Caco-2 (cell line): ENCODE measurements around the gene MTLN. TPM values are rescaled to one million over a fixed set of nuclear protein-coding genes. Genes with fewer than 3 reads are reported as not detected.
"Not testable (repeated sequence)": the region's sequence is repeated elsewhere in the genome, so short reads cannot be mapped to it uniquely, and the experiment has no call there.

Experiments used
- BruUV-seq: library from RNA; stranded (reverse); fragments of 400-500 nt; replicated peaks from 2 replicates; lab custom pipeline; 2021; lab: Mats Ljungman, UMichigan
- CTCF ChIA-PET: fragments of 300-600 bp; sonication (Branson Sonifier 250); formaldehyde crosslinking; loops from one replicate; lab custom pipeline; 2022; ENCODE audit warnings: antibody characterized with exemption; lab: Charles Lee
- POLR2A ChIA-PET: fragments of 300-600 bp; sonication (Branson Sonifier 250); formaldehyde crosslinking; loops from one replicate; lab custom pipeline; 2022; ENCODE audit warnings: antibody characterized with exemption; lab: Charles Lee
- DNase-seq, 2 experiments: peaks; one replicate each; pipeline versions ENCODE4 v3.0.0 to v3.0.0-alpha.2; 2020 to 2022
- H3K27me3 ChIP-seq: replicated peaks from 2 replicates; pipeline ENCODE4 v1.6.0; 2011; ENCODE audit warnings: low read length; ENCODE audit not compliant: control insufficient read depth, insufficient read depth
- H3K36me3 ChIP-seq: 2 replicates; pipeline ENCODE4 v1.5.1; 2011; ENCODE audit warnings: low read length; ENCODE audit not compliant: control insufficient read depth, insufficient read depth
- H3K4me1 ChIP-seq: fragments of 250-450 bp; sonication (Bioruptor Pico); 2 replicates; pipeline ENCODE4 v1.5.1; 2020; ENCODE audit warnings: mild to moderate bottlenecking
- H3K4me3 ChIP-seq: 2 replicates; pipeline ENCODE4 v1.5.1; 2011; ENCODE audit warnings: low read depth, mild to moderate bottlenecking, control low read depth, low read length
- H3K9me3 ChIP-seq: fragments of 250-450 bp; sonication (Bioruptor Pico); 2 replicates; pipeline ENCODE4 v1.5.1; 2020; ENCODE audit warnings: mild to moderate bottlenecking, moderate library complexity
- H3K27ac Mint-ChIP-seq: one replicate; pipeline ENCODE4 v1.8.0; 2022; ENCODE audit warnings: mixed read lengths; ENCODE audit not compliant: unreplicated experiment
- H3K27me3 Mint-ChIP-seq: one replicate; pipeline ENCODE4 v1.8.0; 2022; ENCODE audit warnings: mixed read lengths; ENCODE audit not compliant: insufficient read depth, unreplicated experiment
- H3K36me3 Mint-ChIP-seq: one replicate; pipeline ENCODE4 v1.8.0; 2022; ENCODE audit warnings: mild to moderate bottlenecking, mixed read lengths; ENCODE audit not compliant: insufficient read depth, unreplicated experiment
- H3K4me1 Mint-ChIP-seq: one replicate; pipeline ENCODE4 v1.8.0; 2022; ENCODE audit warnings: low read depth, mixed read lengths; ENCODE audit not compliant: unreplicated experiment
- H3K4me3 Mint-ChIP-seq: one replicate; pipeline ENCODE4 v1.8.0; 2022; ENCODE audit warnings: mild to moderate bottlenecking, moderate library complexity, mixed read lengths; ENCODE audit not compliant: unreplicated experiment
- H3K9me3 Mint-ChIP-seq: one replicate; pipeline ENCODE4 v1.8.0; 2022; ENCODE audit warnings: mixed read lengths; ENCODE audit not compliant: unreplicated experiment
- CTCF ChIP-seq, 2 experiments: fragments of 200-600 bp in 1 of 2; IDR thresholded peaks; 1 replicate in 1 of 2; 2 replicates in 1 of 2; pipeline versions ENCODE4 v1.5.1 to v1.8.0; 2011 to 2022; ENCODE audit warnings: antibody characterized with exemption in 1 of 2, control low read depth in 1 of 2, inconsistent platforms in 1 of 2, low read depth in 1 of 2, low read length in 1 of 2, mild to moderate bottlenecking in 1 of 2, moderate library complexity in 1 of 2; ENCODE audit not compliant: insufficient read depth in 1 of 2, severe bottlenecking in 1 of 2, unreplicated experiment in 1 of 2
- intact Hi-C: fragments of 100-400 bp; cut with micrococcal nuclease; formaldehyde crosslinking; loops from one replicate; pipeline ENCODE4 v1.10.0; 2022; ENCODE audit not compliant: unreplicated experiment
- total RNA-seq: library from RNA; stranded (reverse); gene quantifications from 2 replicates; pipeline ENCODE4 v1.2.3, GENCODE V29; 2022

The MTLN gene
- total RNA-seq, 1 experiment from 2014 or later = 48.7 TPM

- no peak overlapping the region for H3K27ac Mint-ChIP-seq
- H3K36me3 ChIP-seq = no peaks in the 10 kb centered on the region
- no TSS peak for BruUV-seq
- ChIA-PET POLR2A (no interaction called here), CTCF (no interaction called here)
- peaks cover 6% of the 10 kb centered on the region; the same call in 1 of the 2 replicates for H3K4me1 ChIP-seq
- no peaks in the 10 kb centered on the region for H3K27me3 ChIP-seq
- no peaks in the 10 kb centered on the region for H3K36me3 Mint-ChIP-seq
- intact Hi-C loops = no loop called here
- H3K27me3 Mint-ChIP-seq = peaks cover 2% of the 10 kb centered on the region
- H3K4me3 Mint-ChIP-seq = no peak overlapping the region
- no peak for DNase-seq
- no peaks in the 10 kb centered on the region for H3K4me1 Mint-ChIP-seq
- H3K4me3 ChIP-seq = no peak overlapping the region
- TF ChIP-seq CTCF (IDR thresholded peaks at IDR 0.05; ENCODE audit: insufficient read depth in 1 of 2, low read depth in 1 of 2, low read length in 1 of 2, severe bottlenecking in 1 of 2, unreplicated experiment in 1 of 2) = no peak
- peaks cover 11% of the 10 kb centered on the region for H3K9me3 Mint-ChIP-seq
- H3K9me3 ChIP-seq = peaks cover 9% of the 10 kb centered on the region; the same call in 1 of the 2 replicates
These were observed 2.7 kb upstream of the MTLN start for GRCh38 chr2:110215091-110215490.

GRCh38 chr2:110213522-110213921, 1.2 kb upstream of the MTLN start:
- H3K27me3 Mint-ChIP-seq, H3K4me1 ChIP-seq, H3K4me3 Mint-ChIP-seq, H3K36me3 ChIP-seq, BruUV-seq, intact Hi-C loops, DNase-seq, H3K27ac Mint-ChIP-seq, H3K9me3 ChIP-seq, H3K27me3 ChIP-seq, H3K4me3 ChIP-seq, CTCF ChIA-PET, H3K4me1 Mint-ChIP-seq, H3K36me3 Mint-ChIP-seq, POLR2A ChIA-PET: not testable (repeated sequence)
- peaks cover 11% of the 10 kb centered on the region for H3K9me3 Mint-ChIP-seq

GRCh38 chr2:110205660-110206455, 6.5 kb downstream of the MTLN start:
- TF ChIP-seq CTCF (IDR thresholded peaks at IDR 0.05; ENCODE audit: insufficient read depth in 1 of 2, low read depth in 1 of 2, low read length in 1 of 2, severe bottlenecking in 1 of 2, unreplicated experiment in 1 of 2) = no peak
- no peaks in the 10 kb centered on the region for H3K9me3 ChIP-seq
- H3K4me3 ChIP-seq = no peak overlapping the region
- Mint-ChIP-seq H3K36me3 (peaks cover 20% of the 10 kb centered on the region), H3K27ac (peak overlapping the region; percentile 90), H3K4me3 (peak overlapping the region; percentile 83), H3K27me3 (peaks cover 3% of the 10 kb centered on the region), H3K9me3 (no peaks in the 10 kb centered on the region), H3K4me1 (peaks cover 14% of the 10 kb centered on the region)
- intact Hi-C loops = no loop called here
- DNase-seq = no peak
- POLR2A ChIA-PET = no interaction called here
- H3K4me1 ChIP-seq = peaks cover 5% of the 10 kb centered on the region; the same call in 1 of the 2 replicates
- no peaks in the 10 kb centered on the region for H3K27me3 ChIP-seq
- no TSS peak for BruUV-seq
- no peaks in the 10 kb centered on the region for H3K36me3 ChIP-seq
- CTCF ChIA-PET = no interaction called here
